ENCODE measurements around the gene AMZ1. TPM values are rescaled to one million over a fixed set of nuclear protein-coding genes. Genes with fewer than 3 reads are reported as not detected.

Gene AMZ1, protein sequence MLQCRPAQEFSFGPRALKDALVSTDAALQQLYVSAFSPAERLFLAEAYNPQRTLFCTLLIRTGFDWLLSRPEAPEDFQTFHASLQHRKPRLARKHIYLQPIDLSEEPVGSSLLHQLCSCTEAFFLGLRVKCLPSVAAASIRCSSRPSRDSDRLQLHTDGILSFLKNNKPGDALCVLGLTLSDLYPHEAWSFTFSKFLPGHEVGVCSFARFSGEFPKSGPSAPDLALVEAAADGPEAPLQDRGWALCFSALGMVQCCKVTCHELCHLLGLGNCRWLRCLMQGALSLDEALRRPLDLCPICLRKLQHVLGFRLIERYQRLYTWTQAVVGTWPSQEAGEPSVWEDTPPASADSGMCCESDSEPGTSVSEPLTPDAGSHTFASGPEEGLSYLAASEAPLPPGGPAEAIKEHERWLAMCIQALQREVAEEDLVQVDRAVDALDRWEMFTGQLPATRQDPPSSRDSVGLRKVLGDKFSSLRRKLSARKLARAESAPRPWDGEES
- total RNA-seq = under 1 TPM in 2 of 4 donors, not detected in 2; 0.19 to 0.27 TPM

DNA sequence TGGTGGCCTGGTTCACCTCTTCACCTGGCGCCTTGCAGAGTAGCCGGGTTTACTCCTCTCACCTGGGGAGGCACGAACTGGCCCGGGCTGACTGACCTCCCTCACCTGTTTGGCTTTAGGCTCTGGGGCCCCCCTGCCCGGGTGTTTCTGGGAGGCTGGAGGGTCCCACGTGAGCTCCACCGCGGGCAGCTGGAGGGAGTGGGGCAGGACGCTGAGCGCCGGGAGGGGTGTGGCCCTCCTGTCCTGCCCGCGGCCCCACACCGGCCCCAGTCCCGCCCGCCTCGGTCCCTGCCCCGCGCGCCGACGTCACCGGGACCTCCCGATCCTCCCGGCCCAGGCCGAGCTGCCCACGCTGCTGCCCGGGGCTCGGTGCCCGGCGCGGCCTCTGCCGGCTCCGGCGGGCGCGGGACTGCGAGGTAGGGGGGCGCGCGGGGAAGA lies at the start of gene AMZ1:
Gene AMZ1, plus strand, starts transcription at position 322 of the 438 bp plus-strand sequence. CDS start 12,250 bp downstream, outside the sequence.
- WGBS, 2 donors = 10 to 11% methylated on average over 11 to 13 of the region's 41 CpGs
- TF ChIP-seq POLR2A (IDR thresholded peaks at IDR 0.05) (no peak), CTCF (IDR thresholded peaks at IDR 0.05) (no peak)
- DNase-seq (ENCODE audit: low spot score in 2 of 2) = no peak
- H3K4me3 ChIP-seq (ENCODE audit: low read depth, poor library complexity, severe bottlenecking) = no peak within 1 kb of the TSS
- intact Hi-C loops (cut with DNase I; ENCODE audit: low total_unique reads) = loop anchor here (10.0 kb wide), 1 partner anchor 233 kb away; no protein-coding TSS in a partner anchor

GRCh38 chr7:2638224-2638991 lies 49.6 kb upstream of the AMZ1 start:
- TF ChIP-seq POLR2A (IDR thresholded peaks at IDR 0.05) (no peak), CTCF (IDR thresholded peaks at IDR 0.05) (no peak)
- H3K4me3 ChIP-seq (ENCODE audit: low read depth, poor library complexity, severe bottlenecking) = no peak overlapping the region
- 47 to 75% methylated on average over 29 to 33 of the region's 34 CpGs for WGBS, 2 donors
- intact Hi-C loops (cut with DNase I; ENCODE audit: low total_unique reads) = no loop called here
- no peak for DNase-seq (ENCODE audit: low spot score in 2 of 2)

GRCh38 chr7:2639181-2639681 lies 48.8 kb upstream of the AMZ1 start:
- intact Hi-C loops (cut with DNase I; ENCODE audit: low total_unique reads) = no loop called here
- no peak overlapping the region for H3K4me3 ChIP-seq (ENCODE audit: low read depth, poor library complexity, severe bottlenecking)
- no peak for DNase-seq (ENCODE audit: low spot score in 2 of 2)
- WGBS, 2 donors = 75 to 90% methylated on average over 12 to 24 of the region's 24 CpGs
- TF ChIP-seq POLR2A (IDR thresholded peaks at IDR 0.05) (no peak), CTCF (IDR thresholded peaks at IDR 0.05) (no peak)

- 73 to 87% methylated on average over 31 to 33 of the region's 37 CpGs for WGBS, 2 donors
- DNase-seq (ENCODE audit: low spot score in 2 of 2) = no peak
- intact Hi-C loops (cut with DNase I; ENCODE audit: low total_unique reads) = no loop called here
- TF ChIP-seq CTCF (IDR thresholded peaks at IDR 0.05) (no peak), POLR2A (IDR thresholded peaks at IDR 0.05) (no peak)
- no peak overlapping the region for H3K4me3 ChIP-seq (ENCODE audit: low read depth, poor library complexity, severe bottlenecking)
These were observed 48.1 kb upstream of the AMZ1 start for GRCh38 chr7:2639695-2640481.

GRCh38 chr7:2640482-2640830 lies 47.5 kb upstream of the AMZ1 start:
- 50 to 52% methylated on average over 1 to 11 of the region's 12 CpGs for WGBS, 2 donors
- no peak for DNase-seq (ENCODE audit: low spot score in 2 of 2)
- H3K4me3 ChIP-seq (ENCODE audit: low read depth, poor library complexity, severe bottlenecking) = no peak overlapping the region
- TF ChIP-seq POLR2A (IDR thresholded peaks at IDR 0.05) (no peak), CTCF (IDR thresholded peaks at IDR 0.05) (no peak)
- intact Hi-C loops (cut with DNase I; ENCODE audit: low total_unique reads) = no loop called here

Data from lower leg skin (tissue), 4 donors.